Karpas-422 (cell line): Measurements from ENCODE around the gene SLC7A4. TPM values are rescaled to one million over a fixed set of nuclear protein-coding genes. Genes with fewer than 3 reads are reported as not detected.

ENCODE experiments used
- DNase-seq: peaks from one replicate; pipeline ENCODE4 v3.0.0-alpha.2; 2015
- H2AFZ ChIP-seq: fragments of 200-600 bp; sonication (generic); 2 replicates; pipeline ENCODE4 v1.6.1; 2014; ENCODE audit warnings: antibody characterized with exemption, low read length, mixed read lengths
- H3K27ac ChIP-seq: fragments of 200-600 bp; sonication (generic); 2 replicates; pipeline ENCODE4 v1.5.1; 2014; ENCODE audit warnings: mild to moderate bottlenecking, low read length, moderate library complexity
- H3K27me3 ChIP-seq: fragments of 200-600 bp; sonication (generic); 2 replicates; pipeline ENCODE4 v1.6.1; 2014; ENCODE audit warnings: low read length, mixed read lengths
- H3K36me3 ChIP-seq: fragments of 200-600 bp; sonication (generic); 2 replicates; pipeline ENCODE4 v1.6.1; 2014; ENCODE audit warnings: low read length, mixed read lengths; ENCODE audit not compliant: insufficient read depth
- H3K4me1 ChIP-seq: fragments of 200-600 bp; sonication (generic); 2 replicates; pipeline ENCODE4 v1.6.1; 2014; ENCODE audit warnings: mild to moderate bottlenecking, low read length, mixed read lengths
- H3K4me2 ChIP-seq: fragments of 200-600 bp; sonication (generic); 2 replicates; pipeline ENCODE4 v1.6.1; 2014; ENCODE audit warnings: low read length, low read depth, mild to moderate bottlenecking; ENCODE audit not compliant: poor library complexity, severe bottlenecking
- H3K4me3 ChIP-seq: fragments of 200-600 bp; sonication (generic); 2 replicates; pipeline ENCODE4 v1.5.1; 2014; ENCODE audit warnings: mild to moderate bottlenecking, antibody characterized with exemption, low read length, mixed read lengths
- H3K79me2 ChIP-seq: fragments of 200-600 bp; sonication (generic); 2 replicates; pipeline ENCODE4 v1.6.1; 2014; ENCODE audit warnings: mild to moderate bottlenecking, low read length, mixed read lengths
- H3K9ac ChIP-seq: fragments of 200-600 bp; sonication (generic); 2 replicates; pipeline ENCODE4 v1.6.0; 2014; ENCODE audit warnings: low read length
- H3K9me2 ChIP-seq: fragments of 200-600 bp; sonication (generic), shearing (Covaris generic); replicated peaks from 2 replicates; pipeline ENCODE4 v1.6.0; 2014; ENCODE audit warnings: mild to moderate bottlenecking, low read length, moderate library complexity; ENCODE audit not compliant: insufficient read depth
- H3K9me3 ChIP-seq: fragments of 300-700, 200-600 bp; sonication (generic); 2 replicates; pipeline ENCODE4 v1.6.1; 2014; ENCODE audit warnings: low read length, mixed read lengths
- H4K20me1 ChIP-seq: fragments of 200-600 bp; sonication (generic); 2 replicates; pipeline ENCODE4 v1.6.1; 2014; ENCODE audit warnings: mild to moderate bottlenecking, antibody characterized with exemption, low read length, low read depth; ENCODE audit not compliant: insufficient read depth
- total RNA-seq: library from RNA; depleted of rRNA; stranded (reverse); fragments of >200 nt; shearing (Covaris generic); gene quantifications from 2 replicates; pipeline ENCODE4 v1.2.3, GENCODE V29; 2014; ENCODE audit warnings: low replicate concordance

The SLC7A4 gene
- total RNA-seq, 1 experiment from 2014 or later, result not detected

DNA sequence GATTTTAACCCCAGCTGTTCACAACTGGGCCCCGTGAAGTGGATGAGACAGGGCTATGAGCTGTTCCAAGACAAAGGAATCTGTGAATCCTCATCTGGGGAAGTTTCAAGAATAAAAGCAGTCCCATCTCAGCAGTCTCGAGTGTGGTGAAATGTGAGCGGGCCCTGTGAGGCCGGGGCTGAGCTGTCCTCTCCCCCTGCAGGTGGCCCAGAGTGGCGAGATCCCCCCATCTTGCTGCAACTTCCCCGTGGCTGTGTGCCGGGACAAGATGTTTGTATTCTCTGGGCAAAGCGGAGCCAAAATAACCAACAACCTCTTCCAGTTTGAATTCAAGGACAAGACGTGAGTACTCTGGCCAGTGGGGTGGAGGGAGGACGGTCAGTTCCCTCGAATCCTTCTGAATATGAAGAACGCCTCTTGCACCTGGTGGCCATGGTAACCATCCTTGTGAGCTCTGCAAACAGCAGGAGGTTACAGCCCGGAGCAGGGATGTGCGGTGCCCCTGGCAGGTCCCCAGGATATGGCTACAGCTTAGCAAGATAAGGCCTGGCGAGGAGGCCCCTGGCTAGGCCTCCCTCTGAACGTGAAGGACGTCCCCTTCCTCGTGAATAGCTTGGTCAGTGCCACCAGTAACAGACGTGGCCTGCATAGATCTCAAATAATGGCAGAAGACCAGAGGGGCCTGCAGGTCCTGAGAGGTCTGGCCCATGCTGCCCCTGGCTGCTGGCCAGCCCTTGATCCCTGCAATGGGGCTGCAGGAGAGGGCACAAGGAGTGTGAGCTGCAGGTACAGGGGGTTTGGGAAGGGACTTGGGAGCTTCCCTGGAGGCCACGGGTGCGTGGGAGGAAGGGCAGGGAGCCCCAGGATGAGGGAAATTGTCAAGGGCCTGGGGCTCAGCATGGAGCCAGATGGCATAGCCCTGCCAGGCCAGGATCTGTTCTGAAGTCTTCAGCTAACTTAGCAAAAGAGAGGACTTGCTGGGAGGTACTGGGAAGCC, 41.9 kb downstream of the SLC7A4 start:
- Histone ChIP-seq H4K20me1 (no peaks in the 10 kb centered on the region), H3K4me2 (no peak overlapping the region), H3K79me2 (no peaks in the 10 kb centered on the region)

GRCh38 chr22:20989323-20990138, 42.8 kb downstream of the SLC7A4 start:
- H4K20me1 ChIP-seq, result no peaks in the 10 kb centered on the region
- no peaks in the 10 kb centered on the region for H3K4me1 ChIP-seq
- no peak overlapping the region for H3K27ac ChIP-seq
- no peak for DNase-seq
- no peaks in the 10 kb centered on the region for H3K79me2 ChIP-seq
- H3K9me3 ChIP-seq, result no peaks in the 10 kb centered on the region
- no peak overlapping the region for H3K4me2 ChIP-seq
- H3K27me3 ChIP-seq, result no peaks in the 10 kb centered on the region
- H2AFZ ChIP-seq, result no peak overlapping the region
- no peaks in the 10 kb centered on the region for H3K9me2 ChIP-seq
- no peak overlapping the region for H3K4me3 ChIP-seq
- H3K36me3 ChIP-seq, result peaks cover 4% of the 10 kb centered on the region; the same call in 1 of the 2 replicates
- no peak overlapping the region for H3K9ac ChIP-seq

More for the DNA sequence above, 41.9 kb downstream of the SLC7A4 start:
- Histone ChIP-seq H3K4me1 (no peaks in the 10 kb centered on the region), H3K9me3 (no peaks in the 10 kb centered on the region), H3K9ac (no peak overlapping the region), H3K27me3 (no peaks in the 10 kb centered on the region), H2AFZ (no peak overlapping the region), H3K27ac (no peak overlapping the region), H3K4me3 (no peak overlapping the region), H3K9me2 (no peaks in the 10 kb centered on the region), H3K36me3 (peaks cover 4% of the 10 kb centered on the region; the same call in 1 of the 2 replicates)
- DNase-seq, result no peak

GRCh38 chr22:20988573-20989322, 43.6 kb downstream of the SLC7A4 start:
- Histone ChIP-seq H4K20me1 (no peaks in the 10 kb centered on the region), H3K9me2 (no peaks in the 10 kb centered on the region), H3K4me1 (no peaks in the 10 kb centered on the region), H3K36me3 (peaks cover 4% of the 10 kb centered on the region; the same call in 1 of the 2 replicates), H3K27ac (no peak overlapping the region), H3K4me3 (no peak overlapping the region), H3K27me3 (no peaks in the 10 kb centered on the region), H3K9me3 (no peaks in the 10 kb centered on the region), H3K4me2 (no peak overlapping the region), H2AFZ (no peak overlapping the region), H3K79me2 (peaks cover 5% of the 10 kb centered on the region; the same call in 1 of the 2 replicates), H3K9ac (no peak overlapping the region)
- DNase-seq, result no peak

- no peak for DNase-seq
Observed at GRCh38 chr22:20987375-20987774, 45.0 kb downstream of the SLC7A4 start.

DNA sequence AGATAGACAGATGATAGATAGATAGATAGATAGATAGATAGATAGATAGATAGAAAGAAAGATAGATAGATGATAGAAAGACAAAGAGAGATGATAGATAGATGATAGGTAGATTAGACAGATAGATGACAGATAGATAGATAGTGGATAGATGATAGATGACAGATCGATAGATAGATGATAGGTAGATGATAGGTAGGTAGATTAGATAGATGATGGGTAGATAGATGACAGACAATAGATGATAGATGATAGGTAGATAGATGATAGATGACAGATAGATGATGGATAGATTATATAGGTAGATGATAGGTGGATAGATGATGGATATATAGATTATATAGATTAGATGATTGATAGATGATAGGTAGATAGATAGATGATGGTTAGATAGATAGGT, 46.0 kb downstream of the SLC7A4 start:
- no peak overlapping the region for H3K9ac ChIP-seq
- H3K27ac ChIP-seq, result no peak overlapping the region
- peaks cover 24% of the 10 kb centered on the region for H3K79me2 ChIP-seq
- no peaks in the 10 kb centered on the region for H3K9me2 ChIP-seq
- H2AFZ ChIP-seq, result no peak overlapping the region
- no peaks in the 10 kb centered on the region for H4K20me1 ChIP-seq
- H3K36me3 ChIP-seq, result peaks cover 4% of the 10 kb centered on the region; the same call in 1 of the 2 replicates
- no peak overlapping the region for H3K4me3 ChIP-seq
- H3K9me3 ChIP-seq, result no peaks in the 10 kb centered on the region
- H3K4me2 ChIP-seq, result no peak overlapping the region
- DNase-seq, result no peak
- no peaks in the 10 kb centered on the region for H3K27me3 ChIP-seq
- peaks cover 12% of the 10 kb centered on the region for H3K4me1 ChIP-seq

More at GRCh38 chr22:20987375-20987774, 45.0 kb downstream of the SLC7A4 start:
- peaks cover 9% of the 10 kb centered on the region for H3K4me1 ChIP-seq
- H3K79me2 ChIP-seq, result peaks cover 19% of the 10 kb centered on the region
- no peak overlapping the region for H3K27ac ChIP-seq
- H3K9ac ChIP-seq, result no peak overlapping the region
- no peaks in the 10 kb centered on the region for H3K9me2 ChIP-seq
- H2AFZ ChIP-seq, result no peak overlapping the region
- no peaks in the 10 kb centered on the region for H4K20me1 ChIP-seq
- peaks cover 4% of the 10 kb centered on the region; the same call in 1 of the 2 replicates for H3K36me3 ChIP-seq
- H3K4me3 ChIP-seq, result no peak overlapping the region
- H3K4me2 ChIP-seq, result no peak overlapping the region
- no peaks in the 10 kb centered on the region for H3K9me3 ChIP-seq
- no peaks in the 10 kb centered on the region for H3K27me3 ChIP-seq

- Histone ChIP-seq H2AFZ (no peak overlapping the region), H3K4me2 (no peak overlapping the region), H3K4me3 (no peak overlapping the region), H3K9me3 (no peaks in the 10 kb centered on the region), H3K79me2 (peaks cover 28% of the 10 kb centered on the region), H3K27ac (no peak overlapping the region), H3K27me3 (no peaks in the 10 kb centered on the region), H4K20me1 (no peaks in the 10 kb centered on the region), H3K9me2 (no peaks in the 10 kb centered on the region), H3K36me3 (peaks cover 4% of the 10 kb centered on the region; the same call in 1 of the 2 replicates), H3K4me1 (peaks cover 19% of the 10 kb centered on the region), H3K9ac (no peak overlapping the region)
- no peak for DNase-seq
Observed at GRCh38 chr22:20985720-20986119, 46.6 kb downstream of the SLC7A4 start.

DNA sequence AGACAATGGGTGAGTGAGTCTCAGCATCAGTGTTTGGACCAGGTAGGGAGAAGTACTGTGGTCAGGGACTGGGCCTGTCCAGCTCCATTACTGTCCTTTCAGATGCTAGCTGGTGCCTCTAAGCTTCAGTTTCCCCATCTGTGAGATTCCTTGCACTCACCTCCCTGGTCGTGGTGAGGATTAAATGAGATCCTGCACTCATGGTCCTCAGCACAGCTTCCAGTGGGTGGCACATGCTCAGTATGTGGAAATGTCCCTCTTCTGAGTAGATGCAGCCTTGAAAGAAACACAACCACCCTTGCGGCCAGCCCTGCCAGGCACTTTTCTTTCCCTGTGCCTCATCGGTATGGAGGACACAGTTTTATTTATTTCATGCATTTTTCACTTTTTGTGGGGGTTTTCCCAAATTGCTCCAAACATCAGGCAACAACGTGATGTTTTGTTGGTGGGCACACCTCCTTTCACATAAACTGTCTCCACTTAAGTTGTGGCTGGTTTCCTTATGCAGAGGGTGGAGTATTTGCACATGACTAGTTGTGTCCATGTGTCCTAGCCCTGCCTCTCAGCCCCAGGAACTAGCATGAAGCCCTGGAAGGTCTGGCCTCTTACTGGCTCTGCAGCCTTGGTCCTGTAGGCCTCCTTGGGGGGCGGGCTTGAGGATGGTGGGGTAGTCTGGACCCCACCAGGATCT, 49.1 kb downstream of the SLC7A4 start:
- no peak for DNase-seq
- Histone ChIP-seq H3K27ac (no peak overlapping the region), H3K36me3 (peaks cover 4% of the 10 kb centered on the region; the same call in 1 of the 2 replicates), H4K20me1 (no peaks in the 10 kb centered on the region), H3K4me1 (peaks cover 32% of the 10 kb centered on the region), H3K9ac (peak overlapping the region; percentile 98), H3K4me3 (peak overlapping the region; percentile 96), H3K9me2 (no peaks in the 10 kb centered on the region), H3K4me2 (peak overlapping the region; percentile 92), H3K9me3 (no peaks in the 10 kb centered on the region), H3K27me3 (no peaks in the 10 kb centered on the region), H3K79me2 (peaks cover 28% of the 10 kb centered on the region), H2AFZ (peak overlapping the region; percentile 81; the same call in 1 of the 2 replicates)
